GM10266 (cell line): ENCODE measurements around the gene FAM98B.

Source experiments
- DNase-seq: peaks from one replicate; pipeline ENCODE4 v3.0.0; 2012; ENCODE audit errors: extremely low spot score
- TF ChIP-seq, protein P1 (sequence below): IDR thresholded peaks from 2 replicates; pipeline ENCODE4 v1.5.1; 2012; ENCODE audit warnings: mild to moderate bottlenecking, low read depth; ENCODE audit not compliant: control insufficient read depth, insufficient read depth; ENCODE audit errors: missing control alignments

The FAM98B gene

DNA sequence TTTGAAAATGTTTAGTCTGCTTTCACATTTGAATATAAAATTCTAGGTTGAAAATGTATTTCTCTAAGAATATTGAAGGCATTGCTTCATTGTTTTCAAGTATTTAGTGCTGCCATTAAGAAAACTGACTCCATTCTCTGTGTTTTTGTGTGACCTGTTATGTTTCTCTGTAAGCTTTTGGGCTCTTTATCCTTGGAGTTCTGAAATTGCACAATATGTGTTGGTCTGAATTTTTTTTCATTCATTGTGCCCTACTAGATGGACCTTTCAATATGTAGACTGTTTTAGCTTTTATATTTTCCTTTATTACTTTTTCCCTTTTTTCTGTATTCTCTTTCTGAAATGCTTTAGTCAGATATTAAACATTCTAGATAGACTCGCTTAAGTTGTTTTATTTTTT is 22.2 kb downstream of the FAM98B start:
- TF ChIP-seq, protein P1, sequence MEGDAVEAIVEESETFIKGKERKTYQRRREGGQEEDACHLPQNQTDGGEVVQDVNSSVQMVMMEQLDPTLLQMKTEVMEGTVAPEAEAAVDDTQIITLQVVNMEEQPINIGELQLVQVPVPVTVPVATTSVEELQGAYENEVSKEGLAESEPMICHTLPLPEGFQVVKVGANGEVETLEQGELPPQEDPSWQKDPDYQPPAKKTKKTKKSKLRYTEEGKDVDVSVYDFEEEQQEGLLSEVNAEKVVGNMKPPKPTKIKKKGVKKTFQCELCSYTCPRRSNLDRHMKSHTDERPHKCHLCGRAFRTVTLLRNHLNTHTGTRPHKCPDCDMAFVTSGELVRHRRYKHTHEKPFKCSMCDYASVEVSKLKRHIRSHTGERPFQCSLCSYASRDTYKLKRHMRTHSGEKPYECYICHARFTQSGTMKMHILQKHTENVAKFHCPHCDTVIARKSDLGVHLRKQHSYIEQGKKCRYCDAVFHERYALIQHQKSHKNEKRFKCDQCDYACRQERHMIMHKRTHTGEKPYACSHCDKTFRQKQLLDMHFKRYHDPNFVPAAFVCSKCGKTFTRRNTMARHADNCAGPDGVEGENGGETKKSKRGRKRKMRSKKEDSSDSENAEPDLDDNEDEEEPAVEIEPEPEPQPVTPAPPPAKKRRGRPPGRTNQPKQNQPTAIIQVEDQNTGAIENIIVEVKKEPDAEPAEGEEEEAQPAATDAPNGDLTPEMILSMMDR = no peak
- DNase-seq = no peak

DNA sequence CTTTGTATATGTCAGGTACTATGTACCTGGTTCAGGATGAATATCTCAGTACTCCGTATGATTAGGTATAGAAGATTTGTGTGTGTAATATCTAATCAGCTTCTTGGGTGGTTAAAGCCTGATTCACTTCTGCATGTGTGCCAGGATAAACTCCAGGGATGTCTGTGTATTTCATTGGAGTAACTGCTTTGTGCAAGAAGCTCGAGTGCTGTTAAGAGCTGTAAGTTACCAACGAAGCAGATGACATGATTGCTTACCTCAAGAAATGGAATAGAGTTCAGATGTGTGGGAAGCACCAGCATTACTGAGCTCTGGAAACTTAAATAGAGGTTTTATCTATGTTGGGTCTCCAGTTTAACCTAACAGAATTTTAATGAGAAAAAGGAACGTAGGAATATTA is 23.7 kb downstream of the FAM98B start:
- no peak for DNase-seq
- TF ChIP-seq, protein P1 = no peak

DNA sequence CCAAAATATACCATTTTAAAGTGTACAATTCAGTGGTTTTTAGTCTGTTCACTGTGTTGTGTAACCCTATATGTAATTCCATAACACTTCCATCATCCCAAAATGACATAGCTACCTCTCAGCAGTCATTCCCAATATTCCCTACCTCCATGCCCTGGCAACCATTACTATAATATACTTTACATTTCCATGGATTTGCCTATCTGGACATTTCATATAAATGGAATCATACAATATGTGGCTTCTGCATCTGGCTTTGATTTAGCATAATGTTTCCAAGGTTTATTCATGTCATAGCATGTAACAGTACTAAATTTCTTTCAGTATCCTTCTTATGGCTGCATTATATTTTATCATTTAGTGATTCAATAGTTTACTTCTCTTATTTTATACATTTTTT is 25.3 kb downstream of the FAM98B start:
- TF ChIP-seq, protein P1 = no peak
- no peak for DNase-seq

DNA sequence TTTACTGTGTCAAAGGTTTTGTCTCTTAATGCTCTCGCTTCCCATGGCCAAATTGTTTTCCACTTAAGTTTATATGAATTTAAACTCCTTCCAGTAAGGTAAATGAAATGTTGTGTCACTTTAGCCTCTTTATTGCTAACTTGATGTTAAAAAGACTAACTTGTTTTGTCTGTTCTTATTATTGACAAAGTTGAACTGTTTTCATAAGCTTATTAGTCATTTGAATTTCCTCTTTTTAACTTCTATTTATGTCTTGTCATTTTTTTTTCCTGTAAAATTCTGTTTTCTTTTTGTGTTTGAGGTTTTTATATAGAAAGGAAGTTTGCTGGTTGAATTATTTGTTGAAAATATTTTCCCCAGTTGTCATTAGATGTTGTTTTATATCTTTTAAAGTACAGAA is 25.8 kb downstream of the FAM98B start:
- TF ChIP-seq, protein P1 = no peak
- no peak for DNase-seq

DNA sequence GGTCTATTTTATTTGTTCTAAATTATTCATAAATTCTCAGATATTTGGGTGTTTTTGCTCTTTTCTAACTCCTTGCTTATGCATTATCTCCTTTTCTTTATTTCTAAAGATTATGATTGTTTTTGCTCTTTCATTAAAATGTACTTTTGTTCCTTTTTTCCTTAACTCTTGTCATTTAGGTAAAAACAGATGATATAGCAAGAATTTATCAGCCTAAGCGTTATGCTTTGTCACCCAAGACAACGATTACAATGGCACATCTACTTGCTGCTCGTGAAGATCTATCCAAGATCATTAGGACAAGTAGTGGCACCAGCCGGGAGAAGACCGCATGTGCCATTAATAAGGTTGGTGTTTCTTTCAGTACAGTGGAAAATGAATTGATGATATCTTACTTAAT is 27.2 kb downstream of the FAM98B start:
- no peak for DNase-seq
- TF ChIP-seq, protein P1 = no peak

DNA sequence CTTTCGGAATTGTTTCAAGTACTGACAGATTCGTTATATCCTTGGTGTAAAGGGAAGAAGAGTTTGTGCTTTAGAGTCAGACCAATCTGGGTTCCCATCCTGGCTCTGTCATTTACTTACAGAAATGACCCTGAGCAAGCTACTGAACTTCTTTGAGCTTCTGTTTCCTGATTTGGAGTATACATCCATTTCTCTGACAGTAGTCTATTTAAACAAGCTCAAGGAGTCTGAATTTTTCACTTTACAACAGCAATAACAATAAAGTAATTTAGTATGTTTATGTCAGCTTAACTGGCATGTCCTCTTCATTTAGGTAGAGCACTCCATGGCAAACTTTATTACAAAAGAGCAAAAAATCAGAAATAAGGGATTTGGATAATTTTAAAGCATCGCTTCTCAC is 27.8 kb downstream of the FAM98B start:
- TF ChIP-seq, protein P1 = no peak

DNA sequence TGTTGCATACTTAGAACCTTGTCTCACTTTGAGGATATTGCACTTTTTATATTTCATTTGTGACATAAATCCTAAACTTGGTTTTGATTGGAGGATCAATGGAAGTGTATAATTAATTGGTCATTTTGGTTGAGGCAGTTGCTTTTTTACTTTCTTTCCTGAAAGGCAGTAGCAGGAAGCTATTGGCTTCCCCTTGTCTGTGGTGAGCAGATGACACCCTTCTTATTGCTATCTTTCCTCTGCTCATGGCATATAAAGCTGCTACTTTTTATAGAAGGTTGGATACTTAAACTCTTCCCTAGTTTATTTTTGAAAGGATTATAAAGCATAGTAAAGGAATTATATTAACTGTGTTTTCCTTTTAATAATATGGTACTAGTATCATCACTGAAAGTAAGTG is 28.6 kb downstream of the FAM98B start:
- DNase-seq = no peak
- TF ChIP-seq, protein P1 = no peak

More for the DNA sequence above, 27.8 kb downstream of the FAM98B start:
- DNase-seq = no peak
